MG63 (cell line): Measurements from ENCODE around the gene RPAP2. TPM values are rescaled to one million over a fixed set of nuclear protein-coding genes. Genes with fewer than 3 reads are reported as not detected.

ENCODE experiments used
- total RNA-seq: library from RNA; depleted of rRNA; stranded (reverse); fragments of >200 nt; shearing (Covaris generic); gene quantifications from 2 replicates; pipeline ENCODE4 v1.2.3, GENCODE V29; 2014; ENCODE audit warnings: low replicate concordance; rRNA removed

Gene RPAP2
- total RNA-seq, 1 experiment from 2014 or later = 14.8 TPM

Other genes with a start within 250 kb of the RPAP2 start
- 0.26 TPM in 1 of 2 replicates, not detected in the other for gene SETSIP, start 223.6 kb upstream of the RPAP2 start, total RNA-seq
- gene BTBD8, start 218.7 kb upstream of the RPAP2 start, total RNA-seq = 0.15 and 0.99 TPM in 2 replicates
- gene C1orf146, start 81.1 kb upstream of the RPAP2 start, total RNA-seq = not detected in 2 replicates
- gene GLMN, start 72 bp upstream of the RPAP2 start, total RNA-seq = 11.1 and 31.0 TPM in 2 replicates
- gene GFI1, start 187.9 kb downstream of the RPAP2 start, total RNA-seq = not detected in 2 replicates